GM12874 (cell line): ENCODE data around the gene DAP3.

Experiments
- TF ChIP-seq, protein P1 (sequence below): IDR thresholded peaks from 2 replicates; pipeline ENCODE4 v1.5.1; 2011; ENCODE audit warnings: low read depth, mild to moderate bottlenecking, control low read depth, low read length, moderate library complexity; ENCODE audit not compliant: insufficient read depth

The DAP3 gene

GRCh38 chr1:155649676-155650075 is 39.2 kb upstream of the DAP3 start:
- TF ChIP-seq, protein P1, sequence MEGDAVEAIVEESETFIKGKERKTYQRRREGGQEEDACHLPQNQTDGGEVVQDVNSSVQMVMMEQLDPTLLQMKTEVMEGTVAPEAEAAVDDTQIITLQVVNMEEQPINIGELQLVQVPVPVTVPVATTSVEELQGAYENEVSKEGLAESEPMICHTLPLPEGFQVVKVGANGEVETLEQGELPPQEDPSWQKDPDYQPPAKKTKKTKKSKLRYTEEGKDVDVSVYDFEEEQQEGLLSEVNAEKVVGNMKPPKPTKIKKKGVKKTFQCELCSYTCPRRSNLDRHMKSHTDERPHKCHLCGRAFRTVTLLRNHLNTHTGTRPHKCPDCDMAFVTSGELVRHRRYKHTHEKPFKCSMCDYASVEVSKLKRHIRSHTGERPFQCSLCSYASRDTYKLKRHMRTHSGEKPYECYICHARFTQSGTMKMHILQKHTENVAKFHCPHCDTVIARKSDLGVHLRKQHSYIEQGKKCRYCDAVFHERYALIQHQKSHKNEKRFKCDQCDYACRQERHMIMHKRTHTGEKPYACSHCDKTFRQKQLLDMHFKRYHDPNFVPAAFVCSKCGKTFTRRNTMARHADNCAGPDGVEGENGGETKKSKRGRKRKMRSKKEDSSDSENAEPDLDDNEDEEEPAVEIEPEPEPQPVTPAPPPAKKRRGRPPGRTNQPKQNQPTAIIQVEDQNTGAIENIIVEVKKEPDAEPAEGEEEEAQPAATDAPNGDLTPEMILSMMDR: no peak

DNA sequence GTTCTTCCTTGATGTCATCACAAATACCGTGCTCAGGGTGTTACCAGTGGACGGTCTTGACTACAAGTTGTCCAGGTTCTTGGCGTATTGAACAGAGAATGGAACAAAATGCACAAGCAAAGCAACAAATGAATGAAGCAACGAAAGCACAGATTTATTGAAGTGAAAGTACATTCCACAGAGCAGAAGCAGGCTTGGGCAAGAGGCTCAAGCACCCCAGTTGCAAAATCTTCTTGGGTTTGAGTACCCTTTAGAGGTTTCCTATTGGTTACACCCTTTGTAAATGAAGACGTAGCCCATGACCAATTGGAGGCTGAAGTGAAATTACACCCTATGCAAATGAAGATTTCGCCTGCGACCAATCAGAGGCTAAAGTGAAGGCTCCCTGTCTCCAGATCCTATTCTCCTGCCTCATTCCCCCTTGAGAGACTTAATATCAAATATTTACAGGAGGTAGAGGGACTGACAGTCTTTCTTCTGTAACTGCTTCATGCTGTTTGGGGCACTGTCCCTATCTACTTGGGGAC is 38.6 kb upstream of the DAP3 start:
- TF ChIP-seq, protein P1: no peak

DNA sequence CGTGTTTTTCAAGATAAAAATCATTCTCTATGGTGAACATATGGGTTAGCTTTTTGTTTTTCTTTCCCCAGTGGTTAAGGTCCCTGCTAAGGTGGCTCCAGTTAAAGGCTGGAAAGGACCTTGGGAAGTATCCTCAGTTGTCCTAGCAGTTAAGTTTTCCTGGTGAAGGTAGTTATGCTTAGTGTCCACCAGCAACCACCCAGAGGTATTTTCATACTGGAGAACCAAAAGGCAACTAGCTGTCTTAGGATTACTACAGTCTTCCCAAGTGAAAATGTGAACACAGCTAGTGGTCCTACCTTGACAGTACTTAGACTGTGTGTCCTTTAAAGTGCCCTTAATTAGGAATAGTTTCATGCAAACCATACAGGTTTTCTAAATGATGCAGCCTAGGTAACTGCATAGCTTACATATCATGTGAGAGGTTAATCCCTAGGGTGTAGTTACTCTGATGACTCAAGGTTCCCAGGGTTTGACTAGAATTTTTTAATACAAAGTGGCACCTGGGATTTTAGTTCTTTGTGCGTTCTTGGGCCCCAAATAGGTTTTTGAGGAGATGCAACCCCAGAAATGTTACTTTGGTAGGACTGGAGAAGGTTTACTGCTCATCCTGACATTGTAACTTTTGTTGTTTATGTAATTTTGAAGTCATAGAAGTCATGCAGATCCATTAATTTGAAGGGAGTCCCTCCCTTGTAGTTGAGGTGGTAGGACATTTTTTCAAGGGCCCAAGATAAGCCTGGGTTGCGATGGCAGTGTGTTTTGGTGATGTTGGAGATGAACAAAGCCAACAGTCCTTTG is 36.8 kb upstream of the DAP3 start:
- TF ChIP-seq, protein P1: no peak

DNA sequence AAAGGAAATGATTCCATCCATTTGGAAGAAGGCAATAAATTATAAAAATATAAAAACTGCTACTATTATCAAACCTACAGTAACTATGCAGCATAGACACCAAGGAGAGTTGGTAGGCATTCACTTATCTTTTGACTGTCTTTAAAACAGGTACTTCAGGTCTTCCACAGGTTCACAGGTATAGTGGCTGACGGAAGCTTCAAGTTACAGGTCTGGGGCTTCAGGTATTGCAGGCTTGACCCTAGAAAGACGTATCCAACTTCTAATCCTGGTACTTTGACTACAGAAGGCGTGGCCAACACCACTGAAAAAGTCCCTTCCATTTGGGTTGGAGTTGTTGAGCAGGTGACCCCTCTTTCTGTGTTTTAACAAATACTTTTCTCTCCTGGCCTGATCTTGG is 35.9 kb upstream of the DAP3 start:
- TF ChIP-seq, protein P1: no peak

DNA sequence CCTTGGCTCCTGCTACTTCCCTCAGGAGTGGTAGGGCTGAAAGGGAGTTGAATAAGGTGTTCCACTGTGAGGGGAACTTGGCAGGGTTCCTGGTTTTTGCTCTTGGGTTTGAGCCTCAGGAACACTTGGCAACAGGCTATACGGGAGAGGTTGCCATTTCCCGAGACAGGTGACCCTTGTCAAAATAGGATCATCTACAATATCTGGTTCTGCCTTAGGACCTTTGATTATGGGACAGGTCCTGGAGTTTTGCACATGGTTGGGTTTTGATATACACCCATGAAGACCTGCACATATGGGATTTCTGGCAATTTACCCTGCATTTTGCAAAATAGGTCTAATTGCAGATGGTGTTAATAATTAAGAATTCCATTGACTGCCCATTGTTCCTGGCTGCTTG is 31.4 kb upstream of the DAP3 start:
- TF ChIP-seq, protein P1: no peak

- TF ChIP-seq, protein P1: no peak
These were observed 19.4 kb upstream of the DAP3 start for GRCh38 chr1:155669233-155670162.

DNA sequence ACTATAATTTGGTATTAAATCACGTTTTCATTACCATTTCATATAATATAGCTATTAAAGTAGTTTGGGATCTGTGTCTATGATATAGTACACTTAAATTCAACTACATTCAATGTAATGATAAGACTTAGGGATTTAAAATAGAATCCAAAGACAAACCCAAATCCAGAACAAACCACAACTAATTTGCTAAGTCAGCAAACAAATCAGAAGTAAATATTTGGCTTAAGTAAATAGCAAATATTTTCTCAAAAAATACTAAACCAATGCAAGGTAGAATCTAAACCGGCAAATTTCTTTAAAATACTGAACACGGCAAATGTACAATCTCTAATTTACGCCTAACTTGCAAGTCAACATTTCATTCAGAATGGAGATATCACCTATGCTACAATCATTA is 17.1 kb upstream of the DAP3 start:
- TF ChIP-seq, protein P1: no peak
